ENCODE data around the gene ATP6V1E1.

The ATP6V1E1 gene

DNA sequence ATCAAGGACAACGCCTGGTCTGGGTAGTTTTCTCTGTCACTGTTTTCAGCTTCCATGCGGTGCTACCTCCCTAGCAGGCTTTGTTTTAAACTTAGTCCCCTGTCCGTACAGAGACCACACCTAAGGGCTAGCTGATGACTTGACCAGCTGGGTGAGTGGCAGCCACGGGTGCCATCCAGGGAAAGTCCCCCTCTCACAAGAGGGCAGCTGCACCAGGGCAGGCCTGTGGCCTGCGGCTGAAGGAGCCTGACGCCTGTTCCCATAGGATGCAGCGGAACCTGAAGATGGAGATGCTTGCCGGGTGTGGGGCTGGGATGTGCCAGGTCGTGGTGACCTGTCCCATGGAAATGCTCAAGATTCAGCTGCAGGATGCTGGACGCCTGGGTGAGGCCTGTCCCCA lies 45.4 kb downstream of the ATP6V1E1 start:
- no peak overlapping the region for H3K4me3 ChIP-seq (ENCODE audit: low read depth, low read length)
- TF ChIP-seq, protein P1, sequence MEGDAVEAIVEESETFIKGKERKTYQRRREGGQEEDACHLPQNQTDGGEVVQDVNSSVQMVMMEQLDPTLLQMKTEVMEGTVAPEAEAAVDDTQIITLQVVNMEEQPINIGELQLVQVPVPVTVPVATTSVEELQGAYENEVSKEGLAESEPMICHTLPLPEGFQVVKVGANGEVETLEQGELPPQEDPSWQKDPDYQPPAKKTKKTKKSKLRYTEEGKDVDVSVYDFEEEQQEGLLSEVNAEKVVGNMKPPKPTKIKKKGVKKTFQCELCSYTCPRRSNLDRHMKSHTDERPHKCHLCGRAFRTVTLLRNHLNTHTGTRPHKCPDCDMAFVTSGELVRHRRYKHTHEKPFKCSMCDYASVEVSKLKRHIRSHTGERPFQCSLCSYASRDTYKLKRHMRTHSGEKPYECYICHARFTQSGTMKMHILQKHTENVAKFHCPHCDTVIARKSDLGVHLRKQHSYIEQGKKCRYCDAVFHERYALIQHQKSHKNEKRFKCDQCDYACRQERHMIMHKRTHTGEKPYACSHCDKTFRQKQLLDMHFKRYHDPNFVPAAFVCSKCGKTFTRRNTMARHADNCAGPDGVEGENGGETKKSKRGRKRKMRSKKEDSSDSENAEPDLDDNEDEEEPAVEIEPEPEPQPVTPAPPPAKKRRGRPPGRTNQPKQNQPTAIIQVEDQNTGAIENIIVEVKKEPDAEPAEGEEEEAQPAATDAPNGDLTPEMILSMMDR (IDR thresholded peaks at IDR 0.05; ENCODE audit: low read depth, low read length, missing control alignments) = no peak
- DNase-seq (ENCODE audit: low read depth) = no peak

DNA sequence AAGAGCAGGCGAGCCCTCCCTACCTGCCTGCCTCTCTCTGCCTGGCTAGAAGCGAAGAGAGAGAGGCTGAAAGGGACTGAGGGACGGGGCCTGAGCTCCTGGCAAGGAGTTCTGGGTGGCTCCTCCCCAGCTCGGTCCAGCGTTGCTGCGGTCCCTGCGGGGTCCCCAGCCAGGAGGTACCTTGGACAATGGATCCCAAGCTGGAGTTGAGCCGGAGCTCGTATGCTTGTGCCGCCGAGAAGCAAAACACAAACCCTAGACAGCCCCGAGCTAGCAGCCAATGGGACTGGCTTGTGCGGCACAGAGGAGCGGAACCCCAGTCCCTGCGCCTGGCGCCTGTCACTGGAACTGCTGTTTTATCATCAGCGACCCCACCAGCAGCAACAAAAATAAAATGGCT lies 46.9 kb downstream of the ATP6V1E1 start:
- TF ChIP-seq, protein P1 (IDR thresholded peaks at IDR 0.05; ENCODE audit: low read depth, low read length, missing control alignments) = no peak
- no peak for DNase-seq (ENCODE audit: low read depth)
- no peak overlapping the region for H3K4me3 ChIP-seq (ENCODE audit: low read depth, low read length)

DNA sequence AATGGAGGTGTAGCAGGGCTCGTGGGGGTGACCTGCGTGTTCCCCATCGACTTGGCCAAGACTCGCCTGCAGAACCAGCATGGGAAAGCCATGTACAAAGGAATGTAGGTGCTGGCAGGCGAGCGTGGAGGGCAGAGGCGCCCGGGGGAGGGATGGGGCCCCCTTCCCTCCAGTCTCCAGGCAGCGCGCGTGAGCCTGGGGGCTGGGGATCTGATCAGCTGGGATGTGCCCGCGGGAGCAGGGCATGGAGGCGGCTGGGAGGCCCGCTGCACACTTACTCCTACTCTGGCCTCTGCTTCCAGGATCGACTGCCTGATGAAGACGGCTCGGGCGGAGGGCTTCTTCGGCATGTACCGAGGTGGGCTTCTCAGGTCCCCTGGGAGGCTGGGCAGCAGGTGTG lies 47.5 kb downstream of the ATP6V1E1 start:
- no peak for DNase-seq (ENCODE audit: low read depth)
- TF ChIP-seq, protein P1 (IDR thresholded peaks at IDR 0.05; ENCODE audit: low read depth, low read length, missing control alignments) = no peak
- no peak overlapping the region for H3K4me3 ChIP-seq (ENCODE audit: low read depth, low read length)

DNA sequence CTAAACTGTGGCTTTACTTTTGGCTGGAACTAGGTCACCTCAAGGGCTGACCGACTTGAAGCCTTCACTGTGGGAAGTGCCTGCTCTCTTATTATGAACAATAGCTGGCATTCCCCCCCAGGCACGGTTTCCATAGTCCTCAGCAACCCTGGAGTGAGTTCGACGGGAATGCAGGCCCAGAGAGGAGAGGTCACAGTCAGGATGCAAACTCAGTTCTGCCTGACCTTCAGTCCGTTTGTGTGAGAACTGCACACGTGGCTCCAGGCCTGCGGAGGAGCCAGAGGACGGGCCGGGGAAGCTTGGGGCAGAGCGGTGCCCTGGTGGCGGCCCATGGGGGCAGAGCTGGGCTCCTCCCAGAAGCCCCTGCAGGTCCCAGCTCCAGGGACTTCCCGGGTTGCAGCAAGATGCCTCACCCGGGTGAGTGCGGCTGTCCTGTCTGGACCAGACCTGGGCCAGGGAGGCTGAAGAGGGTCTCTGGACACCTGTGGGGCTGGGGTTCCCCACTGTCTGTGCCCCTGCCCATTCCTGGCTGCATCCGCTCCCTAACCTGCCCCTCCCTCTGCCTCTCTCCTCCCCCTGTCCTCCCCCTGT lies 48.0 kb downstream of the ATP6V1E1 start:
- no peak overlapping the region for H3K4me3 ChIP-seq (ENCODE audit: low read depth, low read length)
- no peak for DNase-seq (ENCODE audit: low read depth)
- TF ChIP-seq, protein P1 (IDR thresholded peaks at IDR 0.05; ENCODE audit: low read depth, low read length, missing control alignments) = no peak

DNA sequence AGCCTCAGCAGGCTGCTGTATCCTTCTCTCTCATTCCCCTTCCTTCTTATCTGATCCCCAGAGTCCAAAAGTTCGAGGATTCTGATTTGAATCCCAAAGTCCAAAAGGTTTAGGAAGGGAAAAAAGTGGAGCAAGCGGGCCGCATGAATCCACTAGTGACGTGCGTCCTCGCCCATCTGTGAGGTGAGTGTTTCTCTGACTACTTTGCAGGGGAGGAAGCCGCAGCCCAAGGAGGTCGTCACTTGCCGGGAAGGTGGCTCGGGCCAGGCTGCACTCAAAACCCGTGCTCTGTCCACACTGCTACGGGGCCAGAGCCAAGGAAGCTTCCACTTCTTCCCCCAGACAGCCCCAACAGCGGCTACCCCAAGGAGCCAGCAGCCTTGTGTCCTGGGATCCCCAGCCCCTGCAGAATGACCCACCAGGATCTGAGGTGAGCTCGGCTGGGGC lies 49.0 kb downstream of the ATP6V1E1 start:
- TF ChIP-seq, protein P1 (IDR thresholded peaks at IDR 0.05; ENCODE audit: low read depth, low read length, missing control alignments) = no peak
- no peak for DNase-seq (ENCODE audit: low read depth)
- H3K4me3 ChIP-seq (ENCODE audit: low read depth, low read length) = no peak overlapping the region

DNA sequence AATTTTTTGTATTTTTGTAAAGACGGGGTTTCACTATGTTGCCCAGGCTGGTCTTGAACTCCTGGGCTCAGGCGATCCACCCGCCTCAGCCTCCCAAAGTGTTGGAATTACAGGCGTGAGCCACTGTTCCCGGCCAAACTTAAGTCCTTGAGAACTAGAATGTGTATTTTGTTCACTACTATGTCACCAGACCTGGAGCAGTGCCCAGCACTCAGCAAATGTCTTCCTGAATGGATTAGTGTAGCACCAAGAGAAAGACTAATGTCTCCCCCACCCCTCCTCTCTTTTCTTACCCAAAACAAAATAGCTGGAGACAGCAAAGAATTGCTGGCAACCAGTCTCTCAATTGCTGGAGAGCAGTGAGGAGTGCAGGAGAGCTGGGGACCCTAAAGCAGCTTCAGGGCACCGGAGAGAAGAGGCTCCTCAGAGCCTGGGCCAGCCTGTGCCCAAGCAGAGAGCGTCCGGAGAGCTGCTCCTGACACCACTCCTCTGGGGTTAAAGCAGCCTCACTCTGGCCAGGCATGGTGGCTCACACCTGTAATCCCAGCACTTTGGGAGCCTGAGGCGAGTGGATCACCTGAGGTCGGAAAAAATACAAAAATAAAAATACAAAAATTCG lies 50.3 kb downstream of the ATP6V1E1 start:
- TF ChIP-seq, protein P1 (IDR thresholded peaks at IDR 0.05; ENCODE audit: low read depth, low read length, missing control alignments) = no peak

DNA sequence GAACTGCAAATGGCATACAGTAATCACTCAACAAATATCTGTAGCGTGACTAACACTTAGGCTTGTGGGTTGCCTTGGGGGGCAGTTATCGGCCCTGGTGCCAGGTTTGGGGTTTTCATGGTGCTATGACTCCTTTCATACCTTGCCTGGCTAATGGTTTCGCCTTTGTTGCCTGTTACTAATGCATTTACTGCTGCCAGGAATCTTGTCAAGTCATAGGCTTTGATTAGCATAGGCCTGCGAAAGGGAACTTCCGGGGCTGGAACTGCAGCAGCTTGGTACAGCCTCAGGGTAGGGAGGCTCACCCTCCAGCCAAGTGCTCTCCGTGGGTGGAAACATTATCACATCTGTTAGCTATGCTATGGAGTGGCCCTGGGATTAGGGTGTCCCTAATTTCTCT lies 52.1 kb downstream of the ATP6V1E1 start:
- H3K4me3 ChIP-seq (ENCODE audit: low read depth, low read length) = no peak overlapping the region
- TF ChIP-seq, protein P1 (IDR thresholded peaks at IDR 0.05; ENCODE audit: low read depth, low read length, missing control alignments) = no peak
- no peak for DNase-seq (ENCODE audit: low read depth)

More for the DNA sequence above, 50.3 kb downstream of the ATP6V1E1 start:
- DNase-seq (ENCODE audit: low read depth) = no peak
- no peak overlapping the region for H3K4me3 ChIP-seq (ENCODE audit: low read depth, low read length)

Measured in GM12864 (cell line).